Measurements from ENCODE around the gene TSHZ2. TPM values are rescaled to one million over a fixed set of nuclear protein-coding genes. Genes with fewer than 3 reads are reported as not detected.

Gene TSHZ2
- total and polyA plus RNA-seq, 4 donors: 0.93 to 8.8 (median 3.8) TPM

DNA sequence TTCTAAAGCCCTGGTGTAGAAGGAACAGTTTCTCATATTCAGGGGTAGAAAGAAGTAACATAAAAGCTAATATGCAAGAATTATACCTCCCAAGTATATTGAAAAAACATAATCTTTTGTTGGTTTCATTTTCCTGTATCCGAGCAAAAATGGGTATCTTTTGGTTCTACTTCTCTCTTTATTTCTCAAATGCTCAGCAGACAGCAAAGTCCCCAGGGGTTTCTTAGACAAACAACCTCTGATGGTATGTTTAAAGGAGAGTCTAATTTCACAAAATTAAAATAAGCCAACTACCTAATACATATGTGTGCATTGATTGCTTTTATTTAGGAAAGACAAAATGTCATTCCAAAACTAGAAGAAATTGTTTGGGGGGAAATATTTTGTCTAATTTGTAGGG is 131.0 kb downstream of the TSHZ2 start:
- DNase-seq: no peak
- TF ChIP-seq, protein P1, sequence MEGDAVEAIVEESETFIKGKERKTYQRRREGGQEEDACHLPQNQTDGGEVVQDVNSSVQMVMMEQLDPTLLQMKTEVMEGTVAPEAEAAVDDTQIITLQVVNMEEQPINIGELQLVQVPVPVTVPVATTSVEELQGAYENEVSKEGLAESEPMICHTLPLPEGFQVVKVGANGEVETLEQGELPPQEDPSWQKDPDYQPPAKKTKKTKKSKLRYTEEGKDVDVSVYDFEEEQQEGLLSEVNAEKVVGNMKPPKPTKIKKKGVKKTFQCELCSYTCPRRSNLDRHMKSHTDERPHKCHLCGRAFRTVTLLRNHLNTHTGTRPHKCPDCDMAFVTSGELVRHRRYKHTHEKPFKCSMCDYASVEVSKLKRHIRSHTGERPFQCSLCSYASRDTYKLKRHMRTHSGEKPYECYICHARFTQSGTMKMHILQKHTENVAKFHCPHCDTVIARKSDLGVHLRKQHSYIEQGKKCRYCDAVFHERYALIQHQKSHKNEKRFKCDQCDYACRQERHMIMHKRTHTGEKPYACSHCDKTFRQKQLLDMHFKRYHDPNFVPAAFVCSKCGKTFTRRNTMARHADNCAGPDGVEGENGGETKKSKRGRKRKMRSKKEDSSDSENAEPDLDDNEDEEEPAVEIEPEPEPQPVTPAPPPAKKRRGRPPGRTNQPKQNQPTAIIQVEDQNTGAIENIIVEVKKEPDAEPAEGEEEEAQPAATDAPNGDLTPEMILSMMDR (IDR thresholded peaks at IDR 0.05; ENCODE audit: control extremely low read depth, extremely low read depth): no peak
- Histone ChIP-seq H3K36me3 (ENCODE audit: control insufficient read depth in 4 of 4, insufficient read depth in 4 of 4, low read length in 4 of 4) (no peaks in the 10 kb centered on the region), H3K27me3 (ENCODE audit: control insufficient read depth in 3 of 3, insufficient read depth in 3 of 3, low read length in 2 of 3) (no peaks in the 10 kb centered on the region), H3K9me3 (ENCODE audit: control insufficient read depth in 4 of 4, insufficient read depth in 3 of 4, low read length in 3 of 4) (peaks cover 0 to 2% (median 0%) of the 10 kb centered on the region in 4 donors), H3K9ac (ENCODE audit: insufficient read depth in 1 of 2, low read length in 2 of 2) (no peak overlapping the region), H3K4me3 (no peak overlapping the region), H3K4me1 (ENCODE audit: control insufficient read depth in 5 of 5, insufficient read depth in 5 of 5, low read length in 5 of 5) (peaks cover 0 to 9% (median 4%) of the 10 kb centered on the region in 5 donors), H3K27ac (ENCODE audit: low read depth in 1 of 2, low read length in 1 of 2) (no peak overlapping the region)
- 81 to 94% methylated on average over 1 of the region's 1 CpG for WGBS, 2 donors
- ATAC-seq (ENCODE audit: insufficient read depth, low FRiP score): no peak

DNA sequence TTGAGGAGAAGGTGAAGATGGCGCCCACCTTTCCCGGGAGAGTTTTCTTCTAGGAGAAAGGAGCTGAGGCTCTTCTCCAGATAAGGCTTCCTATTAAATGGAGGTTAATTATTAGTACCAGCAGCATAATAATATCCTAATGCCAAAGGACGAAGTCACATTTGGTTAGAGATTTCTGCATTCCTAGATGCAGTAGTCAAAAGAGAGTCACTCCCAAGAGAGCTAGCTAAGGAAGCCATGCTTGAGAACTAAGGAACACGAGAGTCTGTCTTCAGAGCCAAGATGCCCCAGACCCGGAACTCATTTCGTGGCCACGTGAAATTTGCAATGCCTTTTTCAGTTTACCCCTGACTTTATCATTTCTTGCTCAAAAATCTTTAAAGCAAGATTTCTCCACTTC is 132.7 kb downstream of the TSHZ2 start:
- H3K4me3 ChIP-seq: no peak overlapping the region
- H3K4me1 ChIP-seq (ENCODE audit: control insufficient read depth in 5 of 5, insufficient read depth in 5 of 5, low read length in 5 of 5): peaks cover 0 to 8% (median 3%) of the 10 kb centered on the region in 5 donors
- no peak for ATAC-seq (ENCODE audit: insufficient read depth, low FRiP score)
- no peak overlapping the region for H3K27ac ChIP-seq (ENCODE audit: low read depth in 1 of 2, low read length in 1 of 2)
- peaks cover 0 to 2% (median 0%) of the 10 kb centered on the region in 4 donors for H3K9me3 ChIP-seq (ENCODE audit: control insufficient read depth in 4 of 4, insufficient read depth in 3 of 4, low read length in 3 of 4)
- H3K36me3 ChIP-seq (ENCODE audit: control insufficient read depth in 4 of 4, insufficient read depth in 4 of 4, low read length in 4 of 4): no peaks in the 10 kb centered on the region
- WGBS, 2 donors: 88 to 90% methylated on average over 7 of the region's 7 CpGs
- no peaks in the 10 kb centered on the region for H3K27me3 ChIP-seq (ENCODE audit: control insufficient read depth in 3 of 3, insufficient read depth in 3 of 3, low read length in 2 of 3)
- no peak overlapping the region for H3K9ac ChIP-seq (ENCODE audit: insufficient read depth in 1 of 2, low read length in 2 of 2)
- TF ChIP-seq, protein P1 (IDR thresholded peaks at IDR 0.05; ENCODE audit: control extremely low read depth, extremely low read depth): no peak
- no peak for DNase-seq

DNA sequence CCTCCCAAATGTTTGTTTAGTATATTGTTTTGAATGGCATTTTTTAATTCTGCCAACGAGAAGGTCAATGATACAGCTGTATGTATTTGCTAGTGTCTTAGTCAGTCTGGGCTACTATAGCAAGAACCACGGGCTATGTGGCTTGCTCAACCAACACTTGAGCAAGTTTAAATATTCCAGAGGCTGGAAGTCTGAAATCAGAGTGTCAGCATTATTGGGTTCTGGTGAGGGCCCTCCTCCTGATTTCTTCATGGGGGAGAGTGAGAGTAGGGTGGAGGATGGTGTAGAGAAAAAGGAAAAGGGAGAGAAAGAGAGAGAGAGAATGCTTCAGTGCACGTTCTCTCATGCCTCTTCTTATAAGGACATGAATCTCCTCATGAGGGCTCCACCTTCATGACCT is 144.6 kb downstream of the TSHZ2 start:
- 81 to 86% methylated on average over 3 of the region's 3 CpGs for WGBS, 2 donors
- Histone ChIP-seq H3K4me3 (no peak overlapping the region), H3K27ac (ENCODE audit: low read depth in 1 of 2, low read length in 1 of 2) (no peak overlapping the region), H3K9ac (ENCODE audit: insufficient read depth in 1 of 2, low read length in 2 of 2) (no peak overlapping the region), H3K36me3 (ENCODE audit: control insufficient read depth in 4 of 4, insufficient read depth in 4 of 4, low read length in 4 of 4) (no peaks in the 10 kb centered on the region), H3K27me3 (ENCODE audit: control insufficient read depth in 3 of 3, insufficient read depth in 3 of 3, low read length in 2 of 3) (no peaks in the 10 kb centered on the region), H3K4me1 (ENCODE audit: control insufficient read depth in 5 of 5, insufficient read depth in 5 of 5, low read length in 5 of 5) (no peaks in the 10 kb centered on the region), H3K9me3 (ENCODE audit: control insufficient read depth in 4 of 4, insufficient read depth in 3 of 4, low read length in 3 of 4) (peaks cover 0 to 2% (median 0%) of the 10 kb centered on the region in 4 donors)
- ATAC-seq (ENCODE audit: insufficient read depth, low FRiP score) (no peak), DNase-seq (no peak)
- TF ChIP-seq, protein P1 (IDR thresholded peaks at IDR 0.05; ENCODE audit: control extremely low read depth, extremely low read depth): no peak

DNA sequence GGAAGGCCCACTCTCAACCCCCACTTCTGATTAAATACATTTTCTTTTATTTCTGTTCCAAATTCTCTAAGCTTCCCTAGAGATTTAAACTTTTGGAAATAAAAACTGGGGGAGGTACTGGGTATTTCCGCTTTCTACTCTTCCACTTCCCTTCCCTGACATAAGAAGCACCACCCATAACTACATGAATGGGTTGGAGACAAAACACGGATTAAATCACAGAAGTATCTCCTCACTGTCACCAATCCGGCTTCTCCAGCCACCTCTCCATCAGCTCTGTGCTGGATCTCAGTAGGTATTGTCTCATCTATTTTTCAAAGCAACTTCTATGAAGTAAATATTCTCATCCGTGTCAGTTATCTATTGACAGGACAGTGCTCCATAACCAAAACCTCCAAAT is 150.7 kb downstream of the TSHZ2 start:
- Histone ChIP-seq H3K27ac (ENCODE audit: low read depth in 1 of 2, low read length in 1 of 2) (no peak overlapping the region), H3K36me3 (ENCODE audit: control insufficient read depth in 4 of 4, insufficient read depth in 4 of 4, low read length in 4 of 4) (no peaks in the 10 kb centered on the region), H3K27me3 (ENCODE audit: control insufficient read depth in 3 of 3, insufficient read depth in 3 of 3, low read length in 2 of 3) (no peaks in the 10 kb centered on the region), H3K4me3 (no peak overlapping the region), H3K4me1 (ENCODE audit: control insufficient read depth in 5 of 5, insufficient read depth in 5 of 5, low read length in 5 of 5) (peaks cover 0 to 2% (median 0%) of the 10 kb centered on the region in 5 donors), H3K9ac (ENCODE audit: insufficient read depth in 1 of 2, low read length in 2 of 2) (no peak overlapping the region), H3K9me3 (ENCODE audit: control insufficient read depth in 4 of 4, insufficient read depth in 3 of 4, low read length in 3 of 4) (no peaks in the 10 kb centered on the region)
- 74 to 85% methylated on average over 4 of the region's 4 CpGs for WGBS, 2 donors
- ATAC-seq (ENCODE audit: insufficient read depth, low FRiP score): no peak
- DNase-seq: no peak
- TF ChIP-seq, protein P1 (IDR thresholded peaks at IDR 0.05; ENCODE audit: control extremely low read depth, extremely low read depth): no peak
